Panc1 (cell line): ENCODE results near the gene CACNA2D4. TPM values are rescaled to one million over a fixed set of nuclear protein-coding genes. Genes with fewer than 3 reads are reported as not detected.

Experiments used
- ATAC-seq: fragments of 200-7000 bp; cut with Tn5 transposase; 2 replicates; pipeline ENCODE4 v1.9.1; 2020; ENCODE audit warnings: mild to moderate bottlenecking, moderate library complexity
- BruUV-seq: library from RNA; stranded (reverse); fragments of 400-500 nt; replicated peaks from 2 replicates; lab custom pipeline; 2021; lab: Mats Ljungman, UMichigan
- CTCF ChIA-PET: fragments of 300-600 bp; sonication (Branson Sonifier 250); formaldehyde crosslinking; loops from one replicate; lab custom pipeline; 2022; ENCODE audit warnings: antibody characterized with exemption; lab: Charles Lee
- POLR2A ChIA-PET: fragments of 300-600 bp; sonication (Branson Sonifier 250); formaldehyde crosslinking; loops from one replicate; lab custom pipeline; 2022; ENCODE audit warnings: antibody characterized with exemption; lab: Charles Lee
- DNase-seq: peaks from one replicate; pipeline ENCODE4 v3.0.0-alpha.2; 2010; ENCODE audit warnings: low read depth, low spot score
- H3K27ac ChIP-seq: 2 replicates; pipeline ENCODE4 v1.5.1; 2011; ENCODE audit warnings: mild to moderate bottlenecking, low read length, inconsistent platforms
- H3K27me3 ChIP-seq: fragments of 200-500 bp; sonication (Bioruptor generic); 2 replicates; pipeline ENCODE4 v1.6.0; 2014; ENCODE audit warnings: low read length, inconsistent platforms; ENCODE audit not compliant: control insufficient read depth, insufficient read depth
- H3K36me3 ChIP-seq: fragments of 200-500 bp; sonication (Bioruptor generic); 2 replicates; pipeline ENCODE4 v1.5.1; 2014; ENCODE audit warnings: inconsistent platforms, mild to moderate bottlenecking, low read length, moderate library complexity; ENCODE audit not compliant: control insufficient read depth, insufficient read depth
- H3K4me1 ChIP-seq: 2 replicates; pipeline ENCODE4 v1.5.1; 2011; ENCODE audit warnings: inconsistent platforms, mild to moderate bottlenecking, low read length, moderate library complexity; ENCODE audit not compliant: control insufficient read depth, insufficient read depth
- H3K4me3 ChIP-seq, 2 experiments: 2 replicates each; pipeline ENCODE4 v1.5.1; 2011 to 2012; ENCODE audit warnings: low read depth in 2 of 2, low read length in 2 of 2, mild to moderate bottlenecking in 2 of 2, inconsistent platforms in 1 of 2, moderate library complexity in 1 of 2
- H3K9me3 ChIP-seq: fragments of 200-500 bp; sonication (Bioruptor generic); 2 replicates; pipeline ENCODE4 v1.5.1; 2014; ENCODE audit warnings: low read depth, mild to moderate bottlenecking, inconsistent platforms, low read length, moderate library complexity; ENCODE audit not compliant: control insufficient read depth, insufficient read depth
- POLR2AphosphoS5 ChIP-seq: IDR thresholded peaks from 2 replicates; pipeline ENCODE4 v1.6.1; 2012; ENCODE audit warnings: mild to moderate bottlenecking, low read depth, low read length, moderate library complexity
- SIN3A ChIP-seq: IDR thresholded peaks from 2 replicates; pipeline ENCODE4 v1.6.1; 2012; ENCODE audit warnings: low read depth, mild to moderate bottlenecking, low read length, moderate library complexity, borderline replicate concordance; ENCODE audit not compliant: insufficient read depth
- TCF7L2 ChIP-seq: IDR thresholded peaks from 2 replicates; pipeline ENCODE4 v1.6.1; 2011; ENCODE audit warnings: mild to moderate bottlenecking, low read depth, low read length, inconsistent platforms
- in situ Hi-C: cut with HindIII; loops from 2 replicates; pipeline ENCODE4 v1.10.0; 2016; ENCODE audit warnings: low sequenced_read_pairs, low pct_unique_long_range_greater_than_20kb
- intact Hi-C: fragments of 100-400 bp; cut with micrococcal nuclease; formaldehyde crosslinking; loops from one replicate; pipeline ENCODE4 v1.10.0; 2022; ENCODE audit not compliant: unreplicated experiment
- total RNA-seq: library from RNA; stranded (reverse); gene quantifications from one replicate; pipeline ENCODE4 v1.2.1, GENCODE V29; 2021; ENCODE audit not compliant: unreplicated experiment
- TF ChIP-seq, protein P1 (sequence below): fragments of 450-650 bp; IDR thresholded peaks from 2 replicates; pipeline ENCODE4 v1.5.1; 2017; ENCODE audit warnings: mild to moderate bottlenecking
- TF ChIP-seq, protein P2 (sequence below), 2 experiments: IDR thresholded peaks; 2 replicates each; pipeline ENCODE4 v1.6.1; 2011 to 2012; ENCODE audit warnings: low read depth in 2 of 2, control low read depth in 1 of 2, low read length in 1 of 2, mild to moderate bottlenecking in 1 of 2, moderate library complexity in 1 of 2; ENCODE audit not compliant: insufficient read depth in 1 of 2

Gene CACNA2D4
- total RNA-seq, 1 experiment from 2014 or later = 0.15 TPM

DNA sequence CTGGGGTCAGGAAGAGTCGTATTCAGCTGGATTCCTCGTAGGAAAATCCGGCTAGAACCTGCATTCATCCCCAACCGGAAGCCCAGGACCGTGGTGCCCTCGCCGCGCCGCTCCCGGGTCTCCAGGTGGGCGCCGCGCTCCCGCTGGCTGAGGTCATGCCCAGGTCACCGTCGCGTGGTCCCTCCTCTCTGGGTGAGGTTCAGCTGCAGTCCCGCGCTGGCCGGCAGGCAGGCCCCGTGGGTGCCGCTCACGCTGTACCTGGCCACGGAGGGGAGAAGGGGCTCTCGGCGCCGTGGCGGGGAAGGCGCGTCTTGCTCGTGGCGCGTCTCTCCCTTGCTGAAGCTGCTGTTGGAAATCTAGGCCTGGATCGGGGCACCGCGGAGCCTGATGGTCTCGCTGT is 53.6 kb downstream of the CACNA2D4 start:
- Histone ChIP-seq H3K27me3 (no peaks in the 10 kb centered on the region), H3K9me3 (no peaks in the 10 kb centered on the region), H3K27ac (no peak overlapping the region), H3K36me3 (no peaks in the 10 kb centered on the region), H3K4me3 (no peak overlapping the region), H3K4me1 (no peaks in the 10 kb centered on the region)
- intact Hi-C loops = no loop called here
- DNase-seq (no peak), ATAC-seq (no peak)
- ChIA-PET POLR2A (no interaction called here), CTCF (no interaction called here)
- no TSS peak for BruUV-seq
- TF ChIP-seq SIN3A (no peak), TCF7L2 (no peak), POLR2AphosphoS5 (no peak)
- TF ChIP-seq, protein P1, sequence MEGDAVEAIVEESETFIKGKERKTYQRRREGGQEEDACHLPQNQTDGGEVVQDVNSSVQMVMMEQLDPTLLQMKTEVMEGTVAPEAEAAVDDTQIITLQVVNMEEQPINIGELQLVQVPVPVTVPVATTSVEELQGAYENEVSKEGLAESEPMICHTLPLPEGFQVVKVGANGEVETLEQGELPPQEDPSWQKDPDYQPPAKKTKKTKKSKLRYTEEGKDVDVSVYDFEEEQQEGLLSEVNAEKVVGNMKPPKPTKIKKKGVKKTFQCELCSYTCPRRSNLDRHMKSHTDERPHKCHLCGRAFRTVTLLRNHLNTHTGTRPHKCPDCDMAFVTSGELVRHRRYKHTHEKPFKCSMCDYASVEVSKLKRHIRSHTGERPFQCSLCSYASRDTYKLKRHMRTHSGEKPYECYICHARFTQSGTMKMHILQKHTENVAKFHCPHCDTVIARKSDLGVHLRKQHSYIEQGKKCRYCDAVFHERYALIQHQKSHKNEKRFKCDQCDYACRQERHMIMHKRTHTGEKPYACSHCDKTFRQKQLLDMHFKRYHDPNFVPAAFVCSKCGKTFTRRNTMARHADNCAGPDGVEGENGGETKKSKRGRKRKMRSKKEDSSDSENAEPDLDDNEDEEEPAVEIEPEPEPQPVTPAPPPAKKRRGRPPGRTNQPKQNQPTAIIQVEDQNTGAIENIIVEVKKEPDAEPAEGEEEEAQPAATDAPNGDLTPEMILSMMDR = no peak
- TF ChIP-seq, protein P2, sequence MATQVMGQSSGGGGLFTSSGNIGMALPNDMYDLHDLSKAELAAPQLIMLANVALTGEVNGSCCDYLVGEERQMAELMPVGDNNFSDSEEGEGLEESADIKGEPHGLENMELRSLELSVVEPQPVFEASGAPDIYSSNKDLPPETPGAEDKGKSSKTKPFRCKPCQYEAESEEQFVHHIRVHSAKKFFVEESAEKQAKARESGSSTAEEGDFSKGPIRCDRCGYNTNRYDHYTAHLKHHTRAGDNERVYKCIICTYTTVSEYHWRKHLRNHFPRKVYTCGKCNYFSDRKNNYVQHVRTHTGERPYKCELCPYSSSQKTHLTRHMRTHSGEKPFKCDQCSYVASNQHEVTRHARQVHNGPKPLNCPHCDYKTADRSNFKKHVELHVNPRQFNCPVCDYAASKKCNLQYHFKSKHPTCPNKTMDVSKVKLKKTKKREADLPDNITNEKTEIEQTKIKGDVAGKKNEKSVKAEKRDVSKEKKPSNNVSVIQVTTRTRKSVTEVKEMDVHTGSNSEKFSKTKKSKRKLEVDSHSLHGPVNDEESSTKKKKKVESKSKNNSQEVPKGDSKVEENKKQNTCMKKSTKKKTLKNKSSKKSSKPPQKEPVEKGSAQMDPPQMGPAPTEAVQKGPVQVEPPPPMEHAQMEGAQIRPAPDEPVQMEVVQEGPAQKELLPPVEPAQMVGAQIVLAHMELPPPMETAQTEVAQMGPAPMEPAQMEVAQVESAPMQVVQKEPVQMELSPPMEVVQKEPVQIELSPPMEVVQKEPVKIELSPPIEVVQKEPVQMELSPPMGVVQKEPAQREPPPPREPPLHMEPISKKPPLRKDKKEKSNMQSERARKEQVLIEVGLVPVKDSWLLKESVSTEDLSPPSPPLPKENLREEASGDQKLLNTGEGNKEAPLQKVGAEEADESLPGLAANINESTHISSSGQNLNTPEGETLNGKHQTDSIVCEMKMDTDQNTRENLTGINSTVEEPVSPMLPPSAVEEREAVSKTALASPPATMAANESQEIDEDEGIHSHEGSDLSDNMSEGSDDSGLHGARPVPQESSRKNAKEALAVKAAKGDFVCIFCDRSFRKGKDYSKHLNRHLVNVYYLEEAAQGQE (IDR thresholded peaks at IDR 0.05; ENCODE audit: insufficient read depth in 1 of 2, low read depth in 2 of 2, low read length in 1 of 2) = no peak
- in situ Hi-C loops = no loop called here

DNA sequence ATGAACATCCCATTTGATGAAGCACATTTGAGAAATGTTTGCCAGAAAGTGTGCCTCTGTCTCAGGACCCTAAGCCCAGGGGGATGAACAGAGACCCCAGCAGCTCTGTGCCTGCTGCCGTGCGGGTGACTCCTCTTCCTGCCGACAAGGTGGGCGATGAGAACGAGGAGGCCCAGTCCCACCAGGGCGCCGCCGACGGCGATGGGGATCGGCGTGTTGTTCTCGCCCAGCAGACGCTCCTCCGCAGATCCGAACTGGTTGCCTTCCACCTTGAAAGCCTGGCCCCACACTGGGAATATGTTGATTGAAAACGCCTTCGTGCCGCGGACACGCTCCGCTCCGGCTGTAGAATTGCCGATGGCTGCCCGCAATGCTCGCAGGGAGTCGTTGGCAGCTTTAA is 54.0 kb downstream of the CACNA2D4 start:
- Histone ChIP-seq H3K27me3 (no peaks in the 10 kb centered on the region), H3K9me3 (no peaks in the 10 kb centered on the region), H3K4me1 (no peaks in the 10 kb centered on the region), H3K36me3 (no peaks in the 10 kb centered on the region), H3K27ac (no peak overlapping the region), H3K4me3 (no peak overlapping the region)
- CTCF ChIA-PET = no interaction called here
- DNase-seq (no peak), ATAC-seq (no peak)
- TF ChIP-seq, protein P2 (IDR thresholded peaks at IDR 0.05; ENCODE audit: insufficient read depth in 1 of 2, low read depth in 2 of 2, low read length in 1 of 2) = no peak
- TF ChIP-seq TCF7L2 (no peak), POLR2AphosphoS5 (no peak), SIN3A (no peak)
- TF ChIP-seq, protein P1 = no peak
- POLR2A ChIA-PET = no interaction called here
- BruUV-seq = no TSS peak
- intact Hi-C loops = no loop called here
- in situ Hi-C loops = no loop called here
